Lower leg skin (tissue), 3 donors: ENCODE measurements around the gene MAN1A1.

Experiments used
- POLR2A ChIP-seq, 2 donors: fragments of 450-650 bp; IDR thresholded peaks; one replicate each; pipeline ENCODE4 v1.6.1; 2016 to 2017; ENCODE audit warnings: antibody characterized with exemption in 2 of 2, mild to moderate bottlenecking in 1 of 2, moderate library complexity in 1 of 2
- TF ChIP-seq, protein P1 (sequence below), 3 donors: fragments of 450-650 bp; IDR thresholded peaks; one replicate each; pipeline ENCODE4 v1.5.1; 2016; ENCODE audit warnings: antibody characterized with exemption in 3 of 3, mild to moderate bottlenecking in 3 of 3, moderate library complexity in 2 of 3

DNA sequence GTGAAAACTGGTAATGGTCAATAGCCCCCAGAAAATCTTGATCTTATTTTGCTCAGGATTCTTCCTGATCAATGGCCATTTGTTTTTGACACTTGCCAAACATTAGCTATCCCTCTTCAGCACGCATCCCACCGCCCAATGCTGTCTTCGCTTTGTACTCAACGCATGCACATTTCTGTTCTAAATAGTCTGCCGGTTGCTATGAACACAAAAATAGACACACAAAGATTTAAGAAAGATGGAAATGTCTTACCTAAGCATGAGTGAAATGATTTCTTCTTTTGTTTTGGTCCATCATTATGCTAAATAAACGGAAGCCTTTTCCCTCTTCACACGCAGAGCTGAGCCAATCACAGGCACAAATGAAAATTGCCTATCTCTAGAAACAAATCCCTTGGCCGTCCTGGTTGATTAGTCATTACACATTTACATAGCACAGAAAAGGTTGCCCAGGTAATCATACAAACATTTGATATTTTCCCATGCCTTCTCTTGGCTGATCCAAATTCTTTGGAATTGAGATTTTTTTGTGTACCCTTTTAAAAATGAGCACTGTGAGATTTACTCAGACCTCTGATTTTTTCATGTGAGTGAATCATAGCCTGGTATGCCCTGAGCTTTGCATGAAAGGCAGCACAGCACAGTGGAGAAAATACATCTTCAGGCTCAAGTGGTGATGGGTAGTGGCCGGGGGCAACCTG, 200.6 kb downstream of the MAN1A1 start:
- TF ChIP-seq, protein P1, sequence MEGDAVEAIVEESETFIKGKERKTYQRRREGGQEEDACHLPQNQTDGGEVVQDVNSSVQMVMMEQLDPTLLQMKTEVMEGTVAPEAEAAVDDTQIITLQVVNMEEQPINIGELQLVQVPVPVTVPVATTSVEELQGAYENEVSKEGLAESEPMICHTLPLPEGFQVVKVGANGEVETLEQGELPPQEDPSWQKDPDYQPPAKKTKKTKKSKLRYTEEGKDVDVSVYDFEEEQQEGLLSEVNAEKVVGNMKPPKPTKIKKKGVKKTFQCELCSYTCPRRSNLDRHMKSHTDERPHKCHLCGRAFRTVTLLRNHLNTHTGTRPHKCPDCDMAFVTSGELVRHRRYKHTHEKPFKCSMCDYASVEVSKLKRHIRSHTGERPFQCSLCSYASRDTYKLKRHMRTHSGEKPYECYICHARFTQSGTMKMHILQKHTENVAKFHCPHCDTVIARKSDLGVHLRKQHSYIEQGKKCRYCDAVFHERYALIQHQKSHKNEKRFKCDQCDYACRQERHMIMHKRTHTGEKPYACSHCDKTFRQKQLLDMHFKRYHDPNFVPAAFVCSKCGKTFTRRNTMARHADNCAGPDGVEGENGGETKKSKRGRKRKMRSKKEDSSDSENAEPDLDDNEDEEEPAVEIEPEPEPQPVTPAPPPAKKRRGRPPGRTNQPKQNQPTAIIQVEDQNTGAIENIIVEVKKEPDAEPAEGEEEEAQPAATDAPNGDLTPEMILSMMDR (IDR thresholded peaks at IDR 0.05): no peak
- TF ChIP-seq POLR2A (IDR thresholded peaks at IDR 0.05): no peak
